ENCODE measurements around the gene DDX10.

The DDX10 gene

GRCh38 chr11:108887436-108888238 is 222.8 kb downstream of the DDX10 start:
- Mint-ChIP-seq H3K4me1 (ENCODE audit: low read depth) (peaks cover 20% of the 10 kb centered on the region), H3K27me3 (no peaks in the 10 kb centered on the region), H3K9me3 (ENCODE audit: low read depth) (no peaks in the 10 kb centered on the region), H3K27ac (no peak overlapping the region), H3K36me3 (peaks cover 4% of the 10 kb centered on the region), H3K4me3 (no peak overlapping the region)

DNA sequence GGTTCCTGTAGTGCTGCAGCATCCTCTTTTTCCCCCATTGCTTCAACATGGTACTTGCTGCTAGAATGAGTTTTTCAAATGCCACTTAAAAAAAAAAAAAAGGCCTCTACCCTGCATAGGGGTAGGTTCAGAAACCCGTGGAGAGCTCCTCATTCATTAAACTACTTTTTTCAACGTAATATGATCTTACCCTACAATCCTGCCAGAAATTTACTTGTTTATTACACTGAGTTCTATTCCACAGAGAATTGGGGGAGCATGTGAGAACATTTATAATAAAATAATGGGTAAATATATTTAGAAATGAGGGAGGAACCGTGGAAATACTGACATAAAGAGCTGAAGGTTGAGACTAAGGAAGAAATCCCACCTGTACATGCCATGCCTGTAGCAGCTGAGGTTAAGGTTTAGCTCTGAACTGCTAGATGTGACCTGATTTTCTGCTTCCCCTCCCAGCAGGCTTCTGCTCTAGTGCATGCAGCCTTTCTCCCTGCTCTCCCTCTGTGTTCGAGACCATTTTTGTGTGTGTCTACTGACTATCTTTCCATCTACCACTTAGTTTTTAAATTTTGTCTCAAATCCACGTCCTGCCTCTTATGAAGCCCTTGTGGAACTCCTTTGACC is 225.7 kb downstream of the DDX10 start:
- Mint-ChIP-seq H3K27me3 (no peaks in the 10 kb centered on the region), H3K27ac (no peak overlapping the region), H3K4me3 (no peak overlapping the region), H3K36me3 (peaks cover 11% of the 10 kb centered on the region), H3K4me1 (ENCODE audit: low read depth) (peaks cover 20% of the 10 kb centered on the region), H3K9me3 (ENCODE audit: low read depth) (no peaks in the 10 kb centered on the region)

GRCh38 chr11:108891143-108891542 is 226.3 kb downstream of the DDX10 start:
- H3K27ac Mint-ChIP-seq = no peak overlapping the region
- peaks cover 15% of the 10 kb centered on the region for H3K4me1 Mint-ChIP-seq (ENCODE audit: low read depth)
- no peaks in the 10 kb centered on the region for H3K27me3 Mint-ChIP-seq
- peaks cover 5% of the 10 kb centered on the region for H3K9me3 Mint-ChIP-seq (ENCODE audit: low read depth)
- no peak overlapping the region for H3K4me3 Mint-ChIP-seq
- peaks cover 16% of the 10 kb centered on the region for H3K36me3 Mint-ChIP-seq

DNA sequence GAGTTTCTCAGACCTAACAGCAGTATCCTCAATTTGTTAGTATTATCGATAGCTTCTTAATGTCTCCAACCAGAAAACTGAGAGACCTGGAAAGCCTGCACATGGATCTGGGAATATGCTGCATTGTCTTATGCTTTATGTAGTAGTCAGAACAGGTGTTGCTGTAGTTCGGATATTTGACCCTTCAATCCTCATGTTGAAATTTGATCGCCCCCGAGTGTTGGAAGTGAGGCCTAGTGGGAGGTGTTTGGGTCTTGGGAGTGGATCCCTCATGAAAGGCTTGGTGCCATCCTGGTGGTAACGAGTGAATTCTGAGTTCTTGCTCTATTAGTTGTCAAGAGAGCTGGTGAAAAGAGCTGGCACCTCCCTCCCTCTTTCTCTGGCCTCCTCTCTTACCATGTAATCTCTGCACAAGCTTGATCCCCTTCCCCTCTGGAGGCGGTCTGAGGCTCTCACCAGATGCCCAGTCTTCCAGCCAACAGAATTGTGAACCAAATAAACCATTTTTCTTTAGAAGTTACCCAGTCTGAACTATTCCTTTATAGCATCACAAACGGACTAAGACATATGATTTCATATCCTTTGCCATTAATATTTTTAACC is 227.1 kb downstream of the DDX10 start:
- Mint-ChIP-seq H3K36me3 (peaks cover 20% of the 10 kb centered on the region), H3K27ac (no peak overlapping the region), H3K27me3 (no peaks in the 10 kb centered on the region), H3K9me3 (ENCODE audit: low read depth) (peaks cover 11% of the 10 kb centered on the region), H3K4me3 (no peak overlapping the region), H3K4me1 (ENCODE audit: low read depth) (peaks cover 9% of the 10 kb centered on the region)

DNA sequence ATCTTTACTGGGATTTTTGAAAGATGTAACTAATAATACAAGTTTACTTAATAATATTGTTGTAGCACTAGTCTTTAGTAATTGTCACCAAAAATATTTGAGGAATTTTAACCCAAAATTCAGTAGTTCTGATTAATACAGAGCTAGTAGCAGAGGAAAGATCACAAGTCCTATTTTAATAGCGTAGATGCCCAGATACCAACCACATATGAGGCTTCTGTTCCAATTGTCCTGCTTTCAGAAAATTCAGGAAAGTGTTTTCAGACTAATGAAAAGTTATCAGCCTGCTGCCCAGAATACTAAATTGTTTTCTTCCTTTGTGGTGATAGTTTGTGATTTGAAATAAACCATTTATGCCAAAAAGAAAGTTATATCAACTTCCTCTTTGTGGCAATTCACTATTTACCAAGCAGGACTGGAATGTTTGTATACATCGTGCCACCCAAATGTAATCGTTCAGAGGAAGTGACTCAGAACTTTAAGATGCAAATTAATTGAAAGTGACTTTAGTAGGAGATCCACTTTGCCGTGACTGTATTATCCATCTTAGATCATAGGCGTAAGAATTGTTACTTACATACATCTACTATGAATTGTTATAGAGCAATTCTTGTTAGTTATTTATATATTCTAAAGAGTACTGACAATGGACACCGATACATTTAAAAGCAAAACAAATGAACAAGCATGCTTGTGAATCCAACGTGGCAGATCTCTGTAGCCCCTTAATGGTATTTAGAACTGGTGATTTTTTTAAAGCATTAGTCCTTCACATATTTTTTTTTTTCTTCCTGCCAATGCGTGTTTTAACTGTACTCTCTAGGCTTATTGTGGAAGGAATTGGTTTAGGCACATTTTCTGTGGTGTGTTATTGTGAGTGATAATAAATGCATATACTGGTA is 231.0 kb downstream of the DDX10 start:
- Mint-ChIP-seq H3K27ac (no peak overlapping the region), H3K36me3 (peaks cover 32% of the 10 kb centered on the region), H3K4me1 (ENCODE audit: low read depth) (no peaks in the 10 kb centered on the region), H3K4me3 (no peak overlapping the region), H3K27me3 (no peaks in the 10 kb centered on the region), H3K9me3 (ENCODE audit: low read depth) (peaks cover 14% of the 10 kb centered on the region)

- H3K27ac Mint-ChIP-seq = no peak overlapping the region
- H3K4me1 Mint-ChIP-seq (ENCODE audit: low read depth) = no peaks in the 10 kb centered on the region
- H3K4me3 Mint-ChIP-seq = no peak overlapping the region
- peaks cover 38% of the 10 kb centered on the region for H3K36me3 Mint-ChIP-seq
- H3K27me3 Mint-ChIP-seq = no peaks in the 10 kb centered on the region
- H3K9me3 Mint-ChIP-seq (ENCODE audit: low read depth) = peaks cover 14% of the 10 kb centered on the region
Observed at GRCh38 chr11:108897071-108897481, 232.2 kb downstream of the DDX10 start.

GRCh38 chr11:108897916-108898315 is 233.0 kb downstream of the DDX10 start:
- Mint-ChIP-seq H3K27ac (no peak overlapping the region), H3K9me3 (ENCODE audit: low read depth) (peaks cover 14% of the 10 kb centered on the region), H3K4me1 (ENCODE audit: low read depth) (no peaks in the 10 kb centered on the region), H3K4me3 (no peak overlapping the region), H3K36me3 (peaks cover 36% of the 10 kb centered on the region), H3K27me3 (no peaks in the 10 kb centered on the region)

DNA sequence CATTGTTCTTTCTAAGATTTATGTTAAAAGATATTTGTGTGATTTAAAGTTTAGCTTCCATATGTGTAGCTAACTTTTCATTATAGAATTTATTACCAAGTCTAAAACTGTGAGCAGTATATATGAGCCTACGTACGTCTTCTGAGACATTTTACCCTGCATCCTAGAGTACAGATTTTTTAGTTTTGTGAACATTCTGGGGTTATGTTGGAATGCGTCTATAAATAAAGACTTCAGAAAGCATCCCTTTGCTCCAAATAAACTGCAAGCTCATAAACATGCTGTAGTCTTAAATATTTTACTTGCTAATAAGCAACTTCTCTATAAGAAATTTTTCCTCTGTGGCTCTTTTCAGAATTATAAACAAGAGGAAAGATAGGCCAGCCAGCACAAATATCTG is 236.5 kb downstream of the DDX10 start:
- Mint-ChIP-seq H3K36me3 (peaks cover 26% of the 10 kb centered on the region), H3K27me3 (no peaks in the 10 kb centered on the region), H3K4me3 (no peak overlapping the region), H3K9me3 (ENCODE audit: low read depth) (peaks cover 7% of the 10 kb centered on the region), H3K4me1 (ENCODE audit: low read depth) (no peaks in the 10 kb centered on the region), H3K27ac (no peak overlapping the region)

DNA sequence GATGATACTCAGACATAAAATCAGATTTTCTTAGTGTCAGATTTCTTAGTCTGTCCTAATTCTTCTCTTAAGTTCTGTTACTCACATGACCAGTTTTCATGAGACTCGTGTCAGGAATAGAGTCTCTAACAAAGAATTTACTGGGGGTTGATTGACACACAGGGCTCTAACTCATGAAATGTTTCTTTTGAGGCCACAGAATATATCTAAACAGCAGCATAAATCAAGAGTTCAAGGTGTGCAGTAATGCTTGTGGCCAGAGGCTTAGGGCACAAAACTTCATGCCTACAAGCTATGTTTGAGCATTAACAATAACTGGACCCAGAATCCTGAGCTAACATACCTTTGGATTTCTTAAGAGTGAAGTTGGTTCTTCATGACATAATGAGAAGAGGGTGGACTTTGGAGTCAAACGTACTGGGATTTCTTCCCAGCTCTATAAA is 237.2 kb downstream of the DDX10 start:
- H3K36me3 Mint-ChIP-seq = peaks cover 21% of the 10 kb centered on the region
- H3K9me3 Mint-ChIP-seq (ENCODE audit: low read depth) = peaks cover 3% of the 10 kb centered on the region
- H3K4me1 Mint-ChIP-seq (ENCODE audit: low read depth) = no peaks in the 10 kb centered on the region
- H3K27ac Mint-ChIP-seq = no peak overlapping the region
- H3K4me3 Mint-ChIP-seq = no peak overlapping the region
- H3K27me3 Mint-ChIP-seq = no peaks in the 10 kb centered on the region

DNA sequence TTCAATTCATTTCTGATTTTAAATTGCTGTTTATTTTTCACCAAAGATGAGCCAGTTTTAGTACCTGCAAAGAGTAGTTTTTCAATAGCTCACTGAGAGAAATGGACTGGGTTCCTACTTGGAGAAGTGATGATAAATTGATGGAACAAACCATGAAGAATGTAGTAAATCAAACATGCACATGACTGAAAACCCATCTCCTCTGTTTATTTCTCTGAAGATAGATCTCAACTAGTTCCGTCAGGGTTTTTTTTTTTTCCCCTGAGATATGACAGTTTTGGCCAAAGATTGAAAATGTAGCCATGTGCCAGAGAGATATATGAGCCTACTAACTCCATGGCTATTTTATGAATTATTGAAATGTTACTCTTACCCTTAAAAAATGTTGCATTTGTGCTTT is 239.6 kb downstream of the DDX10 start:
- H3K27me3 Mint-ChIP-seq = no peaks in the 10 kb centered on the region
- H3K4me1 Mint-ChIP-seq (ENCODE audit: low read depth) = no peaks in the 10 kb centered on the region
- H3K36me3 Mint-ChIP-seq = peaks cover 13% of the 10 kb centered on the region
- no peak overlapping the region for H3K27ac Mint-ChIP-seq
- no peak overlapping the region for H3K4me3 Mint-ChIP-seq
- H3K9me3 Mint-ChIP-seq (ENCODE audit: low read depth) = no peaks in the 10 kb centered on the region

DNA sequence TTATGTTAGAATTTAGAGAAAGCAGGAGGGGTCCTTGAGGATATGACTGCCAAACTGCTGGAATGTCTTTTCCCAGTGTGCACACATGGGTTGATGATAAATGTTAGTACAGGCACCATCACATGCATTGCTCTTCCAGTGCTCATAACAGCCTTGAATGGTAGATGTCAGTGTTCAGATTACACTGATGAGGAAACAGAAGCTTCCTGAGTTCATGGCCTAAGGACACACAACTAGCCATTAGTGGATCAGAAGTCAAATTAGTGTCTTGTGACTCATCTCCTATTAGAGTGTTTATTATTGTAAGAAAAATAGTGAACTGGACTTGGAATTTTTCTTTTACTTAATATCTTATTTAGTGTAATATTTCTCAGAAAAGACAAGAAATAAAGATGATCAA is 241.5 kb downstream of the DDX10 start:
- Mint-ChIP-seq H3K4me3 (no peak overlapping the region), H3K9me3 (ENCODE audit: low read depth) (no peaks in the 10 kb centered on the region), H3K27ac (no peak overlapping the region), H3K36me3 (peaks cover 14% of the 10 kb centered on the region), H3K4me1 (ENCODE audit: low read depth) (no peaks in the 10 kb centered on the region), H3K27me3 (no peaks in the 10 kb centered on the region)

DNA sequence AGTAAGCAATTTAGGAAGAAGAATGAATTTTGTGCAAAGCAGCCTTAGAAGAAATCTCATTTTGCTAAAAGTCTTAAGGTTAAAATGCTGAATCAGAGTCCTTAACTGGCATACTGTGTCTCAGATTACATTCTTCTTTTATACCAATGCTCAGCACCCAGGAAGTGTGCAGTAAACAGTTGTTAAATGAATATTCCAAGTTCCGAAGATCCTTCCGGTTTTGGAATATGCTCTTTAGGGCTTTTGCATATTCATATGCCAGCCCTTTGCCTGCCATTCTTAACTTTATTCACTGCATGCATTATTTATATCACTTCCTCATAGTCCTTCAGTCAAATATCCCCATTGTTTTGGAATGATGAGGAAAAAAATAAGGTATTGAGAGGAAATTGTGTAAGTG is 242.0 kb downstream of the DDX10 start:
- Mint-ChIP-seq H3K9me3 (ENCODE audit: low read depth) (no peaks in the 10 kb centered on the region), H3K36me3 (peaks cover 13% of the 10 kb centered on the region), H3K27ac (no peak overlapping the region), H3K27me3 (no peaks in the 10 kb centered on the region), H3K4me1 (ENCODE audit: low read depth) (no peaks in the 10 kb centered on the region), H3K4me3 (no peak overlapping the region)

DNA sequence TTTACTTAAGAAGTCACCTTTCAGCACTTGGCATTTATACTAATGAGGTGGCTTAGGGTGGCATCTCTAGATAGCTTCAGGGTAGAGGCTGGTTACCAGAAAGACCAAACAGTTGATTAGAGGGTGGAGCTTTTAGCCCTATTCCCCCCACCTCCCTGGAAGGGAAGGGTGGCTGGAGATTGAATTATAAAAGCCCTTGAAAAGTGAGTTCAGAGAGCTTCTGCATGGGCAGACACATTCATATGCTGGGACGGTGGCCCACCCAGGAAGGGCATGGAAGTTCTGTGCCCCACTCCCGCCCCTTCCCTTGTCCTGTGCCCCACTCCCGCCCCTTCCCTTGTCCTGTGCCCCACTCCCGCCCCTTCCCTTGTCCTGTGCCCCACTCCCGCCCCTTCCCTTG is 244.2 kb downstream of the DDX10 start:
- no peak overlapping the region for H3K27ac Mint-ChIP-seq
- H3K4me1 Mint-ChIP-seq (ENCODE audit: low read depth) = no peaks in the 10 kb centered on the region
- peaks cover 11% of the 10 kb centered on the region for H3K36me3 Mint-ChIP-seq
- no peak overlapping the region for H3K4me3 Mint-ChIP-seq
- no peaks in the 10 kb centered on the region for H3K9me3 Mint-ChIP-seq (ENCODE audit: low read depth)
- no peaks in the 10 kb centered on the region for H3K27me3 Mint-ChIP-seq

- Mint-ChIP-seq H3K4me3 (no peak overlapping the region), H3K4me1 (ENCODE audit: low read depth) (no peaks in the 10 kb centered on the region), H3K27ac (no peak overlapping the region), H3K27me3 (no peaks in the 10 kb centered on the region), H3K9me3 (ENCODE audit: low read depth) (no peaks in the 10 kb centered on the region), H3K36me3 (peaks cover 11% of the 10 kb centered on the region)
Observed at GRCh38 chr11:108909921-108910320, 245.1 kb downstream of the DDX10 start.

DNA sequence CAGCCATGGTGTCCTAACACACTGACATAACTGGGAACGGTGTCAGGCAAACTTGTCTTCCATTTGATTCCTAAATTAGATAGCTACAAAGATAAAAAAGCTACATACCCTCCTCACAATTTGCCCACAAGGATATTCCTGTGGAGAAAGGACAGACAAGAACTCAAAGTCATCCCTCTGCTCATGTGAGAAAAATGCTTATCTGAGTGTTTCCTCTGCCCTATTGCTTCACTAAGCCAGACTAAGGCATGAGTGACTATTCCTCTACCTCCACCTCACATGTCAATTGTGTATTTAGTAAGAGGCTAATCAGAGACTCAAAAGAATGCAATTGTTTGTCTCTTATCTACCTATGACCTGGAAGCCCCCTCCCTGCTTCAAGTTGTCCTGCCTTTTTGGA is 247.7 kb downstream of the DDX10 start:
- H3K27ac Mint-ChIP-seq = no peak overlapping the region
- H3K4me1 Mint-ChIP-seq (ENCODE audit: low read depth) = no peaks in the 10 kb centered on the region
- H3K4me3 Mint-ChIP-seq = no peak overlapping the region
- no peaks in the 10 kb centered on the region for H3K27me3 Mint-ChIP-seq
- H3K36me3 Mint-ChIP-seq = peaks cover 18% of the 10 kb centered on the region
- H3K9me3 Mint-ChIP-seq (ENCODE audit: low read depth) = no peaks in the 10 kb centered on the region

Data from activated naive CD8-positive, alpha-beta T cell (primary cell).